Stimulated activated CD8-positive, alpha-beta memory T cell treated with anti-CD3 and anti-CD28 coated beads, Interleukin-7, amount 100 ng/mL, for 24 hours (primary cell): ENCODE results near the gene LCE2C.
"Not testable (repeated sequence)": the region's sequence is repeated elsewhere in the genome, so short reads cannot be mapped to it uniquely, and the experiment has no call there.

Source experiments
- DNase-seq: peaks from one replicate; pipeline ENCODE4 v3.0.0-alpha.2; 2020; ENCODE audit warnings: low read depth

LCE2C gene, protein sequence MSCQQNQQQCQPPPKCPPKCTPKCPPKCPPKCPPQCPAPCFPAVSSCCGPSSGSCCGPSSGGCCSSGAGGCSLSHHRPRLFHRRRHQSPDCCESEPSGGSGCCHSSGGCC

DNA sequence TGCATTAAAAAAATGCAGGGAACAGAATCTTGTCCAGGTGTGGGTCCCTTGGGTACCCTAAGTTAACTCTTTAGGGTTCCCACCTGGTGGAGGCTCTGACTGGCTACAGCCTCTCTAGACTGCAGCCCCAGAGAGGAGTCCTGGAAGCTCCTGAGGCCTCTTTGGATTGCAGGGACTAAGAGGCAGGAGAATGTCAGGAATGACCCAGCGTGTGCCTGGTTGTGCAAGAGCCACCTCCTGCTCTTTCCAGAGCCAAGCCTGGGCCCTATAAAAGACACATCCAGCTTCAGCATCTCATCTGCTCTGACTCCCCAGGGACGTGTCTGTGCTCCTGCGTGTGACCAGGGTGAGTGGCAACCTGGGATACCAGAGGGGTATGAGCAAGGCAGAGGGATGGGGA is at the start of gene LCE2C:
Gene LCE2C (plus strand): TSS at position 297 of the 400 bp plus-strand sequence. CDS start 737 bp downstream, outside the sequence.
- DNase-seq, result not testable (repeated sequence)

DNA sequence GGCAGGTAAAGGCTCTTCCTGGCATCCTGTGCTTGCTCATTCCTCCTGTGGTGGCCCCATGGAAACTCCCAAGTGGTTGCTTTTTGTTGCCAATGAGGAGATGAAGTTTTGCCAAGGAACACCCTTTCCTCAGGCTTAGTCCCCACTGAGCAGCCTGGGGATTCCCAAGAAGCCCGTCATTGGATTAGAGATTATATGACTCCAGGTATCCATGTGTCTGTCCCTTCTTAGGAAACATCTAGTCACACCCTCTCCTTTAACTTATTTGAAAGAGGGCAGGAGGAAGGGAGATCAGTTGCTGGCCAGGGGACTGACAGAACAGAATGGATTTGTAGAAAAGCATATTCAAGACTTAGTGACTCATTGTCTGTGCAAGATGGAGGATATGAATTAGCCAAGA is 48.3 kb upstream of the LCE2C start:
- DNase-seq, result no peak

DNA sequence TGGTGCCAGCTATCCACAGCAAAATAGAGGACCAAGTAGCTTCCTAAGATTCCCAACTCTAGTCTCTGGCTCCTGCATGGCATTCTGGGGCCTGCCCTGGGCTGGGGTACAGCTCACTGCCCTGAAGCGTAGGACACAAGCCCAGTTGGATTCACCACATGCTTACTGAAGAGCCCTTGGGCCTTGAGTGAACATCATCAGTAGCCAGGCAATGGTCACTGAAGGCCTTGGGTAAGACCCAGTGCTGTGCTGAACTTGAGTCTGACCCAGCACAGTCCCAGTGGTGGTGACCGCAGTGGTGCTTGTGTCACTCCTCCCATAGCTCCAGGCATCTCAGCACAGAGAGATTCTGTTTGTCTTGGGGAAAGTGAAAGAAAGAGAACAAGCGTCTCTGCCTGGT is 44.5 kb upstream of the LCE2C start:
- DNase-seq, result no peak

DNA sequence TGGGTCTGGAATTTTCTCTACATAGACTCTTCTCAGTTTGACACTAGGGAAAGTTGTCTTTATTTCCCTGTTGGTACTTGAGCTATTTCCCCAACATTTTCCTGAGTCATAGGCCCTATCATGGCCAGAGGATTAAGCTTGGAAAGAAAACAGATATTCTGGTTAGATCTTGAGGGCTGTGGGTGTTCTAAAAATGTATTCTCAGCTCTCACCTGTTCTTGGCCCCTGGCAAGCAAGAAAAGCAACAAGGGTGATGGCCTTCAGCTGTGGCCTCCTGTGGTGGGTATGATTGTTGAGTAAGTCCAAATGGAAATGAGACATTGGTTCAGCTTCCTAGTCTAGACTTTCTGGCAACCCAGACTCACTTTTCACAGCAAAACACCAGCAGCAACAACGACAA is 34.7 kb upstream of the LCE2C start:
- DNase-seq, result no peak

DNA sequence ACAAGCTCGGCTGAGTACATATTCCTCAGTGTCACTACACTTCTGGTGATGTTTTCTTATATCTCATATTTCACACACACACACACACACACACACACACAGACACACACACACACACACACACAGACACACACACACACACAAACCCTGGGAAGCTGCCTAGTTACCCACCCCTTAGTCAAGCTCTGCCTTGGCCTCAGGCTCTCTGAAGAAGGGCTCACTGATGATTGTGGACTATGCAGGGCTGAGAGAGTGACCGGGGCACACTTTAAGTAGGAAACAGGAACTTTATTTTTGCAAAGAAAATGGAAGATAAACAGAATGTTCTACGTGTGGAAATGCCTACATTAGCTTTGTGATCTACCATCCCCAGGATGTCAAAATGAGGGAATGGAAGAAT is 31.1 kb upstream of the LCE2C start:
- no peak for DNase-seq

DNA sequence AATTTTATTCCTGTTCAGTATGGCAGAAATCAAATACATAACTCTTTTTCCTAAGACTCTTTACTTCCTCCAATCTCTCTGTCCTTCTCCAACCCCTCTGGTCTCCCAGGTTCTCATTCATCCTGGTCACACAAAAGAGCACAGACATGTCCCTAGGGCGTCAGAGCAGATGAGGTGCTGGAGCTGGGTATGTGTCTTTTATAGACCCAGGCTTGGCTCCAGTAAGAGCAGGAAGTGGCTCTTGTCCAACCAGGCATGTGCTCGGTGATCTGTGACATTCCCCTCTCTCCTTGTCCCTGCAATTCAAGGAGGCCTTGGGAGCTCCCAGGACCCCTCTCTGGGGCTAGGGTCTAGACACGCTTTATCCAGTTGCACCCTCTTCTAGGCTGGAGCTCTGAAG is 29.9 kb upstream of the LCE2C start:
- DNase-seq, result no peak

DNA sequence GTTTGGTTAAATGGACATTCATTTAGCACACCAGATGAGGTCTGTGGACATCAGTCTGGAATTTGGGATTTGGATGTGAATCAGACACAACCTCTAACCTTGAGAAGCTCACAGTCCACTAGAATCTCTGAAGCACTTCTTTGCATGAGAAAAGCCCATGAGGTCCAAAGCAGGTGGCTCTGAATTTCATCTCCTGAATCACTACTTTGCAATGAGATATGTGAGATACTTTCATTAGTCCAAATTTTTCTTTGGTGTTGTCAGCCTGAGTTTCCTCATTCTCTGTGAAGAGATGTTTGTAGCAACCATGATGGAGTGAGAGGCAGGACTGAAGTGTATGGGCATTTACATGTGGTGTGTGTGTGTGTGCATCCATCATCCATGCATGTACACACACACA is 28.4 kb upstream of the LCE2C start:
- no peak for DNase-seq

DNA sequence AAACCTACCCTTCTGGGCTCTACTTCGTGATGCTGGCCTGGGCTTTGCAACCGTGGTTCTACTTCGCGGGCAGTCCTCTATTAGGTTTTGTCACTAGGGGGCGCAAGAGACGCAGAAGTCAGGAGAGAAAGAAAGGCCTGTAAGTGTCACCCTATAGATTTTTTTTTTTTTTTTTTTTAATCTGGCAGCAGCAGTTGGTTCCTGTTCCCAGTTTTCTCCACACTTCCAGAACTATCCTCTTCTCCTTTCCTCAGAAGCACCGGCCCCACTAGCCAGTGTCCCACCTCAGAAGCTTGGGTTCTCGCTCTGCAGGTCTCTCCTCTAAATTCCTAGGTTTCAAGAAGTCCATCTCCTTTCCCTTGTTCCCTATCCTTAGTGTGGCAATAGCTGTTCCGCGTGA is 21.0 kb upstream of the LCE2C start:
- DNase-seq, result peak; percentile 10

DNA sequence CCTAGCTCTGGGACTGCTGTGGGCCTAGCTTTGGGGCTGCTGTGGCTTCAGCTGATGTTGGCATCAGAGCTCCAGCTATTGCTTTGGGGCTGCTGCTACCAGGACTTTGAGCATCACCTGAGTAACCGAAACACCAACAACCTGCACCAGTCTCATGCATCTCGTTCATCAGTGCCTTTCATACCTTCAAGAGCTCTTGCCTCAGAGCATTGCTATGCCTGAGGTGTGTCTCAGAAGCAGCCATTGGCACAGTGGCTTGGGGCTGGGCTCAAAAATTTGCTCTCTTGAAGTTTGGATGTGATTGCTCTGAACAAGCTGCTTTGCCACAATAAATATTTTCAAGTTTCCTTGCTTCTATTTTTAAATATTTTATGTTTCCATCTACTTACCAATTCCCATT is 18.6 kb upstream of the LCE2C start:
- DNase-seq, result no peak

DNA sequence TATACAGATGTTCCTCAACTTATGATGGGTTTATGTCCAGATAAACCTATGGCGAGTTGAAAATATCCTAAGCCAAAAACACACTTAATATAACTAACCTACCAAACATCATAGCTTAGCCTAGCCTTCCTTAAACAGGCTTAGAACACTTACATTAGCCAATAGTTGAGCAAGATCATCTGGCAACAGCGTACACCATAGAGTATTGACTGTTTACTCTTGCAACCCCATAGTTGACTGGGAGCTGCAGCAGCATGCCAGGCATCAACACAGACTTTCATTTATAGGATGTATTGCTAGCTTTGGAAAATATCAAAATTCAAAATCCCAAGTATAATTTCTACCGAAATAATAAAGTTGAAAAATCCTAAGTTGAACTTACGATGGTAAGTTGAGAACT is 17.4 kb upstream of the LCE2C start:
- DNase-seq, result no peak

DNA sequence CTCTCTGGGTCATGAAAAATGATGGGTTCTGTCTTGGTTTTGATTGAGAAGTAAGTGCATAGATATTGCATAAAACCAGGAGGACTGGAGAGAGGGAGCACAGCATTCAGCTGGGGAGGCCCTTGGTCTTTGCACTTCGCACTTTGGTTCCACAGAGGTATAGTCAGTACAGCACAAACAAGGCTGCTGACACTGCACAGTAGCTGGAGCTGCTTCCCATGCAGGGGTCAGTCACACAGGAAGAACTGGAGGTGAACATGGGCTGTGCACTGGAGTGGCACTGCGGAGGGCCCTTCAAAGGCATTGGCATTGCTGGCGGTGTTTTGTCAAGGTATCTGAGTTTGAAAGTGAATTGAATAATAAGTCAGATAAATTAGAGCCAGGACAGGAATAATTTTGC is 16.4 kb upstream of the LCE2C start:
- DNase-seq, result no peak

DNA sequence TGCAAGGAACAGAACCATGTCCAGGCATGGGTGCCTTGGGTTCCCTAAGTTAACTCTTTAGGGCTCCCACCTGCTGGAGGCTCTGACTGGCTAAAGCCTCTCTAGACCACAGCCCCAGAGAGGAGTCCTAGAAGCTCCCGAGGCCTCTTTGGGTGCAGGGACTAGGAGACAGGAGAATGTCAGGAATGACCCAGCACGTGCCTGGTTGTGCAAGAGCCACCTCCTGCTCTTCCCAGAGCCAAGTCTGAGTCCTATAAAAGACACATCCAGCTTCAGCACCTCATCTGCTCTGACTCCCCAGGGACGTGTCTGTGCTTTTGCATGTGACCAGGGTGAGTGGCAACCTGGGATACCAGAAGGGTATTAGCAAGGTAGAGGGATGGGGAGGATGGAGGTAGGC is 12.0 kb upstream of the LCE2C start, which contains the start of gene LCE2D:
Gene LCE2D (plus strand): TSS at position 283 of the 400 bp plus-strand sequence. CDS start 726 bp downstream, outside the sequence.
- no peak for DNase-seq

DNA sequence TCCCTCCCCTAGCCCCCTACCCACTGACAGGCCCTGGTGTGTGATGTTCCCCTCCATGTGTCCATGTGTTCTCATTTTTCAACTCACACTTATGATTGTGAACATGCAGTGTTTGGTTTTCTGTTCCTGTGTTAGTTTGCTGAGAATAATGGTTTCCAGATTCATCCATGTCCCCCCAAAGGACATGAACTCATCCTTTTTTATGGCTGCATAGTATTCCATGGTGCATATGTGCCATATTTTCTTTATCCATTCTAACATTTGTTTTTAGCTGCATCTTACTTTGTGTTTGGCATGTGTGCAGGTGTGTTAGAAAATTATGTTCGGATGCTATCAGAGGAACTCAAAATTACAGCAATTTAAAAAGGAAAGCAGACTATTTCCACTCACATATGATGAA is 8.9 kb upstream of the LCE2C start:
- not testable (repeated sequence) for DNase-seq

DNA sequence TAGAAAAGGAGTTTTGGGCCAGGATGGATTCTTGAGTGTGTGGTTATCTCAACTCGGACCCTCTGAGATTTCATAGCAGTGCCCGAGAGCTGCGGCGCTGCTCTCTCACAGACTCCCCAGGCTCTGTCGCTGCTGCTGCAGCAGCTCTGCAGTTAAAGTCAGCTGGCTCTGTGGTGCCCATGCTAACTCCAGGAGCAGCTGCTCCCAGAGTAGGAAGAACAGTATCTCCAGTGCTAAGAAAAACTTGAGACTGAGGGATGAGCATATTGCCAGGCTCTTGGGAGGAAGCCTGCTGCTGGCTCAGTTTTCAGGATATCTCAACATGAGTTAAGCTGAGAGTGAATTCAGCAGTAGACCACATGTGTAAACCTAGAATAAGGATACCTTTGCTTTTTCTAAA is 7.4 kb upstream of the LCE2C start:
- no peak for DNase-seq

DNA sequence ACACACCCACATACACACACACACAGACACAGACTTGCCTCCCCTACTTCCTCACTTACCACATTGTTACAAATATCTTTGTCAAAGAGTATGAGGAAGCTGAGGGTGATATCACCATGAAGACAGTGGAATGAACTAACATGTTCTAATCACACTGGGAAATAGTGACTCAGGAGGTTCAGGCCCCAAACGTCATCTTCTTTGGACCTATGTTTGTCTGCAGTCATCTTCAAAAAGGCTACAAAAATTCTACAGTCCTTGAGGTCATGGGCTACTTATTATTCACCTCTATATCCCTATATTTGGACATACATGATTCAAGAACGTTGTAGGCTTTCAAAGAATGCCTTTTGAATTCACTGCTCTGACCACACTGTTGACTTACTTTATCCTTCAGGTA is 2.1 kb upstream of the LCE2C start:
- no peak for DNase-seq

DNA sequence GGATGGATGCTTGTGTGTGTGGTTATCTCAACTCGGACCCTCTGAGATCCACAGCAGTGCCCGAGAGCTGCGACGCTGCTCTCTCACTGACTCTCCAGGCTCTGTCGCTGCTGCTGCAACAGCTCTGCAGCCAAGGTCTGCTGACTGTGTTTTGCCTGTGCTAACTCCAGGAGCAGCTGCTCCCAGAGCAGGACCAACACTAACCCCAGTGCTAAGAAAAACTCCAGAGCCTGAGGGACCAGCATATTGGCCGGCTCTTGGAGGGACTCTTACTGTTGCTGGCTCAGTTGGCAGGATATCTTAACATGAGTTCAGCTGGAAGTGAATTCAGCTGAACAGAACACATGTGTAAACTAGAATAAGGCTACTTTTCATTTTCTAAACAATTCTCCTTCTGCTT is 4.4 kb downstream of the LCE2C start:
- no peak for DNase-seq

DNA sequence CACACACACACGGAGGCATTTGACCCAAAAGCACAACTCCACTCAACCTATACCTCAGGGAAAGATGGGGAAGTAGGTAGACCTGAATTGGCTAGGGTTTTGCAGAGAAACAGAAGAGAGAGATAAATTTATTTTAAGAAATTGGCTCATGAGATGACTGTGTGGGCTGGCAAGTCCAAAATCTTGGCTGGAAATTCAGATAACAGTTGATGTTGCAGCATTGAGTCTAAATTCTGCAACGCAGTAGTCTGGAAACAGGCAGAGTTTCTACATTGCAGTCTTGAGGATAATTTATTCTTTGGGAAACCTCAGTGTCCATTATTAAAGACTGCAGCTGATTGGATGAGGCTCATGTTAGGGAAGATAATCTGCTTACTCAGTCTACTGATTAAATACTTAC is 6.5 kb downstream of the LCE2C start:
- no peak for DNase-seq

DNA sequence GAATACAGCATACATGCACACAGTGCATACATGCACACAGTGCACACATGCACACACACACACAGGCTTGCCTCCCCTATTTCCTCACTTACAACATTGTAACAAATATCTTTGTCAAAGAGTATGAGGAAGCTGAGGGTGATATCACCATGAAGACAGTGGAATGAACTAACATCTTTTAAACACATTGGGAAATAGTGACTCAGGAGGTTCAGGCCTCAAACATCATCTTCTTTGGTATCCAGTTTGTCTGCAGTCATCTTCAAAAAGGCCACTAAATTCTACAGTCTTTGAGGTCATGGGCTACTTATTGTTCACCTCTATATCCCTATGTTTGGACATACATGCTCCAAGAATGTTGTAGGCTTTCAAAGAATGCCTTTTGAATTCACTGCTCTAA is 8.8 kb downstream of the LCE2C start:
- no peak for DNase-seq

DNA sequence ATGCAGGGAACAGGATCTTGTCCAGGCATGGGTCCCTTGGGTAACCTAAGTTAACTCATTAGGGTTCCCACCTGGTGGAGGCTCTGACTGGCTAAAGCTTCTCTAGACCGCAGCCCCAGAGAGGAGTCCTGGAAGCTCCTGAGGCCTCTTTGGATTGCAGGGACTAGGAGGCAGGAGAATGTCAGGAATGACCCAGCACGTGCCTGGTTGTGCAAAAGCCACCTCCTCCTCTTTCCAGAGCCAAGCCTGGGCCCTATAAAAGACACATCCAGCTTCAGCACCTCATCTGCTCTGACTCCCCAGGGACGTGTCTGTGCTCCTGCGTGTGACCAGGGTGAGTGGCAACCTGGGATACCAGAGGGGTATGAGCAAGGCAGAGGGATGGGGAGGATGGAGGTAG is 10.7 kb downstream of the LCE2C start, which contains the start of gene LCE2B:
Gene LCE2B (plus strand): TSS at position 301 of the 400 bp plus-strand sequence. CDS start 721 bp downstream, outside the sequence.
- DNase-seq, result not testable (repeated sequence)

DNA sequence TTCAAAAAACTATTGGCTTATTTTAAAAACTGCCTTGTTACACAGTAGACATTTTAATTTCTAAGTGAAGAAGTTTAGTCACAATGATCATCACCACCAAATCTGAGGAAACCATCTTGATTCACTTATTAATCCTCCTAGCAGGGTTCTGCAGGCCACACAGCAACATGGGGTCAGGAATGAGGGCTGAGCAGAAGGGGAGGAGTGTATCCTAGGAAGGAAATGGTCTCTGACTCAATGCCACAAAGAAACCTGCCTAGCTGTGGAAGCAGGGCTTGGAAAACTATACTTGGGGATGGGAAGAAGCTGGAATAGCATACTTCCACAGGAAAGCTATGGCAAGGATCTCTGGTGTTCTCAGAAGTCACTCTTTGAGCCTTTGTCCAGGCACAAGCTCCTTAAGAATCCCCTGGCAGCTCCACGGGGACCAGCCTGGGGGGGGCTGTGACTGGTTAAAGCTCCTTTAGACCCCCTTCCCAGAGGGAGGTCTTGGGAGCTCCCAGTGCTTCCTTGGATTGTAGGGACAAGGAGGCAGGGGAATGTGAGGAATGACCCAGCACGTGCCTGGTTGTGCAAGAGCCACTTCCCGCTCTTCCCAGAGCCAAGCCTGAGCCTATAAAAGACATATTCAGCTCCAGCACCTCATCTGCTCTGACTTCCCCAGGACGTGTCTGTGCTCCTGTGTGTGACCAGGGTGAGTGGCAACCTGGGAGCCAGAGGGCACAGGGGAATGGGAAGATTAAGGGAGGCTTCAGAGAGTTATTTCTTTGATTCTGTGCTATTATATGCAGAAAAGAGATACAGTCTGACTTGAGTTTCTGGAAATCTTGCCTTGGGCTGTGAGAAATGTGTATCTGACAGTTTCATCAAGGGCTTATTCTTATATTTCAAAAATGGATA is 22.9 kb downstream of the LCE2C start, which contains the start of gene LCE2A:
Gene LCE2A (plus strand): TSS at position 645 of the 900 bp plus-strand sequence. CDS start 557 bp downstream, outside the sequence.
- no peak for DNase-seq

DNA sequence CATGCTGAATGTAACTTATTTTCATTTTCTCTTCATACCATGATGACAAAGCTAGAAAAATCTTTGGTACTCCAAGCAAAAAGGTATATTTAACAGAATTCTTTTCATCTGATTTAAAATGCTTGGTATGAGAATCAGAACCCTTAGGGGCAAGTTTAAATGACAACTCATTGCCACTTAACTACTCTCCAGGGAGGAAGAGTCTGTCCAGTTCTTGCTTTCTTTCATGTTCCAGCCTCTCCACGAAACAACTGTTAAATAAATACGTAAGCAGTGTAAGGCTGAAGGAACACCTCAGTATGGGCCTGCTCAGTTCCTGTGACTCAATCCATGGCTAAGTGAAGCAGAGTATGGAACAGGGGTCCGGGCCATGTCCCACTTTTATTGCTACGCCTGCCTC is 24.7 kb downstream of the LCE2C start:
- no peak for DNase-seq

DNA sequence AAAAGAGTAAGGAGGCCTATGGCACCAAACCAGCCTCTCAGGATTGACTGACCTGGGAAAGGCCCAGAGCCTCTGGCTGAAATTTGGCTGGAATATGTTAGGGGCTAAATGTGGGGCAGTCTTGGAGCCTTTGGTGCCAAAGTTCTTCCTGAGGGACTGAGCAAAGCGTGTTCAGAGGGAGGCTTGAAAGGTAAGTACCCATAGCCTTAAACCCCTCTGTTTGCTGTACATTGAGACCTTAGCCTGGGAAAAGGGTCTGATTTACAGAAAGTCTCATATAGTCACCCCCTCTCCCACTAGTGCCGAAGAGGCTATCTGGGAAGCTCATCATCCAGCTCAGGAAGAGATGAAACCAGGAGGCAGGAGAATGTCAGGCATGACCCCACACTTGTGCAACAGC is 32.8 kb downstream of the LCE2C start, which contains the start of gene LCE4A:
Gene LCE4A (plus strand): TSS at position 301 of the 400 bp plus-strand sequence. CDS start 916 bp downstream, outside the sequence.
- no peak for DNase-seq

DNA sequence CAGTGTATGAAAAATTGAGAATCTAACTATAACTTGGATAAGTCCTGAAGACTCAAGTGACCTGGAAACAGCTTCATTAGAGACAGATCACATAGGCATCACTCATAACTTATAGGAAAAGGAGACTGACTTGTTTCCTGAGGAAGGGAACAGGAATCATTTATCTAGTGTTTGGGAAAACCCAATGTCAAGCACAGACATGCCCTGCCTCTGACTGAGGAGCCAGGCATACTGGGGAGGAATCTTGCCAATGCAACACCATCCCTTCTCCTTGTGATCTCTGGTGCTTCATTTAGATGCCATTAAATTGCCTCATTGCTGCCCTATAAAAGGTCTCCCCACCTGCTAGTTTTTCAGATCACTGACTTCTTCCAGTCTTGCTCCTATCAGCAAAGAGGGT is 43.2 kb downstream of the LCE2C start:
- DNase-seq, result no peak
